ENCODE measurements around the gene MANBA.

- TF ChIP-seq POLR2A (IDR thresholded peaks at IDR 0.05): no peak
- no peak for TF ChIP-seq CTCF (IDR thresholded peaks at IDR 0.05)
These were observed 166.8 kb downstream of the MANBA start for GRCh38 chr4:102594000-102594399.

All from adrenal gland (tissue), 5 donors.